GM23248 (cell line): Measurements from ENCODE around the gene LFNG.

Experiments
- EZH2 ChIP-seq: fragments of 200-600 bp; sonication (generic); IDR thresholded peaks from 2 replicates; pipeline ENCODE4 v1.6.1; 2018; ENCODE audit warnings: antibody characterized with exemption, mild to moderate bottlenecking; ENCODE audit not compliant: insufficient read depth, poor library complexity, severe bottlenecking
- EZH2phosphoT487 ChIP-seq: fragments of 200-600 bp; sonication (generic); IDR thresholded peaks from 2 replicates; pipeline ENCODE4 v1.6.1; 2018; ENCODE audit warnings: antibody characterized with exemption, moderate library complexity, mild to moderate bottlenecking, low read depth; ENCODE audit not compliant: insufficient read depth

GRCh38 chr7:2492038-2492437 lies 27.5 kb upstream of the LFNG start:
- TF ChIP-seq EZH2phosphoT487 (no peak), EZH2 (no peak)
